ENCODE measurements around the gene MAPK14.
"Not testable (repeated sequence)": the region's sequence is repeated elsewhere in the genome, so short reads cannot be mapped to it uniquely, and the experiment has no call there.

Gene MAPK14

GRCh38 chr6:36120979-36121786 is 93.6 kb downstream of the MAPK14 start:
- in situ Hi-C loops (cut with HindIII; ENCODE audit: low sequenced_read_pairs) = no loop called here

- in situ Hi-C loops (cut with HindIII; ENCODE audit: low sequenced_read_pairs) = no loop called here
Observed at GRCh38 chr6:36121787-36122494, 94.3 kb downstream of the MAPK14 start.

- in situ Hi-C loops (cut with HindIII; ENCODE audit: low sequenced_read_pairs) = no loop called here
Observed at GRCh38 chr6:36122495-36123269, 95.1 kb downstream of the MAPK14 start.

- in situ Hi-C loops (cut with HindIII; ENCODE audit: low sequenced_read_pairs) = no loop called here
Observed at GRCh38 chr6:36123270-36124139, 95.9 kb downstream of the MAPK14 start.

- in situ Hi-C loops (cut with HindIII; ENCODE audit: low sequenced_read_pairs) = not testable (repeated sequence)
Observed at GRCh38 chr6:36124346-36124745, 96.7 kb downstream of the MAPK14 start.

- in situ Hi-C loops (cut with HindIII; ENCODE audit: low sequenced_read_pairs) = no loop called here
Observed at GRCh38 chr6:36124881-36125280, 97.3 kb downstream of the MAPK14 start.

GRCh38 chr6:36125575-36125974 is 98.0 kb downstream of the MAPK14 start:
- in situ Hi-C loops (cut with HindIII; ENCODE audit: low sequenced_read_pairs) = no loop called here

GRCh38 chr6:36126121-36126520 is 98.5 kb downstream of the MAPK14 start:
- in situ Hi-C loops (cut with HindIII; ENCODE audit: low sequenced_read_pairs) = no loop called here

GRCh38 chr6:36126553-36127458 is 99.2 kb downstream of the MAPK14 start:
- in situ Hi-C loops (cut with HindIII; ENCODE audit: low sequenced_read_pairs) = no loop called here

GRCh38 chr6:36127462-36128016 is 99.9 kb downstream of the MAPK14 start:
- in situ Hi-C loops (cut with HindIII; ENCODE audit: low sequenced_read_pairs) = no loop called here

- in situ Hi-C loops (cut with HindIII; ENCODE audit: low sequenced_read_pairs) = no loop called here
Observed at GRCh38 chr6:36128073-36128472, 100.5 kb downstream of the MAPK14 start.

GRCh38 chr6:36128793-36129192 is 101.2 kb downstream of the MAPK14 start:
- in situ Hi-C loops (cut with HindIII; ENCODE audit: low sequenced_read_pairs) = no loop called here

GRCh38 chr6:36129334-36129733 is 101.7 kb downstream of the MAPK14 start:
- in situ Hi-C loops (cut with HindIII; ENCODE audit: low sequenced_read_pairs) = not testable (repeated sequence)

- in situ Hi-C loops (cut with HindIII; ENCODE audit: low sequenced_read_pairs) = no loop called here
Observed at GRCh38 chr6:36129941-36130666, 102.5 kb downstream of the MAPK14 start, which contains the start of gene MAPK13. Gene MAPK13 (plus strand): TSS chr6:36130513. CDS start chr6:36130583, 70 bp downstream.

GRCh38 chr6:36130667-36131510 is 103.3 kb downstream of the MAPK14 start:
- in situ Hi-C loops (cut with HindIII; ENCODE audit: low sequenced_read_pairs) = no loop called here

GRCh38 chr6:36131511-36132245 is 104.1 kb downstream of the MAPK14 start:
- in situ Hi-C loops (cut with HindIII; ENCODE audit: low sequenced_read_pairs) = no loop called here

All from endothelial cell of hepatic sinusoid (primary cell).